HG03108 (cell line): ENCODE results near the gene ARHGAP27.
A peak's percentile ranks its signal among the peaks of the same experiment; 100 is the strongest.

Experiments
- ATAC-seq: cut with Tn5 transposase; IDR thresholded peaks from one replicate; pipeline ENCODE4 v1.9.1; 2021; ENCODE audit warnings: moderate library complexity; ENCODE audit not compliant: unreplicated experiment

ARHGAP27 gene

GRCh38 chr17:45388604-45389325, 43.9 kb downstream of the ARHGAP27 start:
- ATAC-seq, result no peak

GRCh38 chr17:45387739-45388138, 44.9 kb downstream of the ARHGAP27 start:
- ATAC-seq, result no peak

- no peak for ATAC-seq
Observed at GRCh38 chr17:45386178-45386577, 46.5 kb downstream of the ARHGAP27 start.

- peak; percentile 54 for ATAC-seq
Observed at GRCh38 chr17:45385331-45385997, 47.2 kb downstream of the ARHGAP27 start.

- no peak for ATAC-seq
Observed at GRCh38 chr17:45384789-45385262, 47.8 kb downstream of the ARHGAP27 start.

- ATAC-seq, result no peak
Observed at GRCh38 chr17:45384047-45384788, 48.5 kb downstream of the ARHGAP27 start.

GRCh38 chr17:45383003-45383402, 49.7 kb downstream of the ARHGAP27 start:
- no peak for ATAC-seq

- no peak for ATAC-seq
Observed at GRCh38 chr17:45382226-45382625, 50.4 kb downstream of the ARHGAP27 start.

GRCh38 chr17:45380991-45381390, 51.7 kb downstream of the ARHGAP27 start:
- no peak for ATAC-seq

GRCh38 chr17:45380046-45380765, 52.5 kb downstream of the ARHGAP27 start:
- ATAC-seq, result no peak

GRCh38 chr17:45377401-45377800, 55.3 kb downstream of the ARHGAP27 start:
- ATAC-seq, result no peak

- no peak for ATAC-seq
Observed at GRCh38 chr17:45376171-45377005, 56.3 kb downstream of the ARHGAP27 start.

- no peak for ATAC-seq
Observed at GRCh38 chr17:45374501-45374900, 58.2 kb downstream of the ARHGAP27 start.

- ATAC-seq, result no peak
Observed at GRCh38 chr17:45372325-45372869, 60.3 kb downstream of the ARHGAP27 start.

- no peak for ATAC-seq
Observed at GRCh38 chr17:45371414-45372324, 61.0 kb downstream of the ARHGAP27 start.

GRCh38 chr17:45370949-45371413, 61.7 kb downstream of the ARHGAP27 start:
- no peak for ATAC-seq

GRCh38 chr17:45369421-45369820, 63.2 kb downstream of the ARHGAP27 start:
- ATAC-seq, result no peak

GRCh38 chr17:45368651-45369050, 64.0 kb downstream of the ARHGAP27 start:
- ATAC-seq, result no peak

GRCh38 chr17:45367216-45367615, 65.5 kb downstream of the ARHGAP27 start:
- no peak for ATAC-seq
